ENCODE data around the gene ABHD15.

GRCh38 chr17:29584452-29585079, 17.7 kb upstream of the ABHD15 start:
- TF ChIP-seq POLR2AphosphoS5 (IDR thresholded peaks at IDR 0.05; ENCODE audit: insufficient read depth in 1 of 2, low read depth in 1 of 2) = no peak
- no peak for TF ChIP-seq POLR2A (IDR thresholded peaks at IDR 0.05)
- no peak for TF ChIP-seq CTCF (IDR thresholded peaks at IDR 0.05)
